HepG2 (cell line): ENCODE results near the gene PRUNE1. TPM values are rescaled to one million over a fixed set of nuclear protein-coding genes. Genes with fewer than 3 reads are reported as not detected.
A peak's percentile ranks its signal among the peaks of the same experiment; 100 is the strongest.

Source experiments
- AKAP8 ChIP-seq: sonication (generic); formaldehyde crosslinking; IDR thresholded peaks from 2 replicates; pipeline ENCODE4 v1.5.1; 2020; ENCODE audit warnings: mild to moderate bottlenecking, missing genetic modification reagents
- BORCS8-MEF2B ChIP-seq: sonication (generic); formaldehyde crosslinking; IDR thresholded peaks from 2 replicates; pipeline ENCODE4 v1.8.0; 2022; ENCODE audit warnings: mild to moderate bottlenecking, missing genetic modification reagents
- DPF2 ChIP-seq: sonication (generic); formaldehyde crosslinking; IDR thresholded peaks from 2 replicates; pipeline ENCODE4 v1.4.0; 2020; ENCODE audit warnings: mild to moderate bottlenecking, low read depth, missing genetic modification reagents, borderline replicate concordance
- FOSL2 ChIP-seq: sonication (generic); formaldehyde crosslinking; IDR thresholded peaks from 2 replicates; pipeline ENCODE4 v1.4.0; 2020; ENCODE audit warnings: missing genetic modification reagents
- FOXJ3 ChIP-seq: sonication (generic); formaldehyde crosslinking; IDR thresholded peaks from 2 replicates; pipeline ENCODE4 v1.4.0; 2020; ENCODE audit warnings: missing genetic modification reagents, mild to moderate bottlenecking, borderline replicate concordance
- FOXP1 ChIP-seq, 2 experiments: fragments of 450-650 bp in 1 of 2; IDR thresholded peaks; 2 replicates each; pipeline ENCODE4 v1.6.1; 2017 to 2018; ENCODE audit warnings: antibody characterized with exemption in 1 of 2
- HCFC1 ChIP-seq: fragments of 150-350 bp; IDR thresholded peaks from 2 replicates; pipeline ENCODE4 v1.6.1; 2014; ENCODE audit warnings: low read depth, low read length
- MEF2D ChIP-seq: sonication (generic); formaldehyde crosslinking; IDR thresholded peaks from 2 replicates; pipeline ENCODE4 v1.5.1; 2020; ENCODE audit warnings: mild to moderate bottlenecking, missing genetic modification reagents
- MEIS1 ChIP-seq: sonication (generic); formaldehyde crosslinking; IDR thresholded peaks from 2 replicates; pipeline ENCODE4 v1.9.0; 2021; ENCODE audit warnings: mild to moderate bottlenecking, missing genetic modification reagents, moderate library complexity, borderline replicate concordance
- SMYD3 ChIP-seq: sonication (generic); formaldehyde crosslinking; IDR thresholded peaks from 2 replicates; pipeline ENCODE4 v1.8.1; 2023; ENCODE audit warnings: mild to moderate bottlenecking, missing genetic modification reagents
- STAT5B ChIP-seq: sonication (generic); formaldehyde crosslinking; IDR thresholded peaks from 2 replicates; pipeline ENCODE4 v1.4.0; 2020; ENCODE audit warnings: missing genetic modification reagents
- ZFP36L1 ChIP-seq: sonication (generic); formaldehyde crosslinking; IDR thresholded peaks from 2 replicates; pipeline ENCODE4 v1.8.0; 2022; ENCODE audit warnings: mild to moderate bottlenecking, missing genetic modification reagents, moderate library complexity
- ZMYM3 ChIP-seq: sonication (generic); formaldehyde crosslinking; IDR thresholded peaks from 2 replicates; pipeline ENCODE4 v1.5.1; 2020; ENCODE audit warnings: mild to moderate bottlenecking, missing genetic modification reagents
- ZNF121 ChIP-seq: sonication (generic); formaldehyde crosslinking; IDR thresholded peaks from 2 replicates; pipeline ENCODE4 v1.5.0; 2020; ENCODE audit warnings: mild to moderate bottlenecking, missing genetic modification reagents
- ZNF337 ChIP-seq: sonication (generic); formaldehyde crosslinking; IDR thresholded peaks from 2 replicates; pipeline ENCODE4 v1.5.1; 2020; ENCODE audit warnings: missing genetic modification reagents, low read depth, mild to moderate bottlenecking, borderline replicate concordance
- ZNF790 ChIP-seq: sonication (generic); formaldehyde crosslinking; IDR thresholded peaks from 2 replicates; pipeline ENCODE4 v1.8.0; 2022; ENCODE audit warnings: missing genetic modification reagents, mild to moderate bottlenecking, borderline replicate concordance
- polyA plus RNA-seq, 8 experiments: library from polyadenylated mRNA; depleted of rRNA in 3 of 8; stranded (reverse) in 7 of 8; unstranded in 1 of 8; fragments of >200 nt; fragmentation: Illumina TruSeq in 4 of 8; extraction: Trizol in 4 of 8; gene quantifications; 2 replicates each; pipeline versions ENCODE4 v1.2.1 to v1.2.3, GENCODE V29; 2011 to 2016; ENCODE audit warnings: low read depth in 4 of 8, missing spikeins in 1 of 8, mixed read lengths in 1 of 8; ENCODE audit not compliant: insufficient read depth in 1 of 8
- total RNA-seq, 5 experiments: library from RNA; depleted of rRNA; stranded (reverse); fragments of >200 nt; fragmentation: Illumina TruSeq; extraction: Trizol; gene quantifications; 2 replicates each; pipeline ENCODE4 v1.2.3, GENCODE V29; 2016; ENCODE audit warnings: low read depth in 1 of 5
- TF ChIP-seq, protein P1 (sequence below): sonication (generic); formaldehyde crosslinking; IDR thresholded peaks from 2 replicates; pipeline ENCODE4 v1.4.0; 2020; ENCODE audit warnings: missing genetic modification reagents
- TF ChIP-seq, protein P2 (sequence below): IDR thresholded peaks from 2 replicates; pipeline ENCODE4 v1.6.1; 2016; ENCODE audit warnings: low read depth, missing genetic modification reagents, missing compliant biosample characterization
- TF ChIP-seq, protein P3 (sequence below): fragments of 450-650 bp; IDR thresholded peaks from 2 replicates; pipeline ENCODE4 v1.6.1; 2017; ENCODE audit warnings: mild to moderate bottlenecking

PRUNE1 gene
- total and polyA plus RNA-seq, 2 of the 13 experiments (the other 11 are each of a cell fraction or from before 2014, with no cell fraction given) = 19.0 to 31.9 TPM

DNA sequence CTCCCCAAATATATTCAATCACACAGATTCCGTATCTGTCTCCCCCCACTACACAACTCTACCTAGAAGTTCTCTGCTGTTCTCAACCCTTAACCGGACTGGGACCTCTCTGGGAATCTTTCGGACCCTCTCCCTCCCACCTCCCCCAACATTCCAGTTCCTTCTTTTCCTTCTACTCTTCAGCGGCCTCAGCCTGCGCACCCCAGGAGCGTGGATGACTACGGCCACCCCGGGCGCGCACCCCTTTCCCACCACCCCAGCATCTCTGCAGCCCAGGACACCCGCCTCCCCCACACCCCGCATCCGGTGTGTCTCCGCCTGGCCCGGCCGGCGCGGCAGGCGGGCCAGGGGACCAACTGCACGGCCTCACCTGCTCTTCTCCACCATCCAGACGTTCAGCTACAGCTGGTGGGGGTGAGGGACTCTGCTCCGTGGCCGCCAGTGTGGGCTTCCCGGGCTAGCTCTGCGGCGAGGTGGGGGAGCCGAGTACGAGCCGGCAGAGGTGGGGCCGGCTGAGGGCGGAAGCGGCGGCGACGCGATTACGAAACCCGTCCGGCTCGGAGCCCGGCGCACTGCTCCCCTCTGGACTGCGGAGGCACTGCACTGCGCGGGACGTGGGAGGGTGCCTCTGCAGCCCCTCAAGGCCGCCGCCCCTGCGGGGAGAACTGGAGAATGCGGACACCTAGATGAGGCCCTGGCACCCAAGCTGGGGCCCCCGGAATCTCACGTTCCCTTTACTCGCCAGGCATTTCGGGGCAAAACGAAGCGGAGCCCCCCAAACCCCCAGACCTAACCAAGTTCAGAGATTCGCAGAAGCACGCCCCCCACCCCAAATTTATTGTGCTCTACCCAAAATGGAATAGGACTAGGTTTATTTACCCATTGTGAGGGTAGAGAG is 51.1 kb downstream of the PRUNE1 start, which contains the start of gene CDC42SE1 (continued):
- TF ChIP-seq, protein P1, sequence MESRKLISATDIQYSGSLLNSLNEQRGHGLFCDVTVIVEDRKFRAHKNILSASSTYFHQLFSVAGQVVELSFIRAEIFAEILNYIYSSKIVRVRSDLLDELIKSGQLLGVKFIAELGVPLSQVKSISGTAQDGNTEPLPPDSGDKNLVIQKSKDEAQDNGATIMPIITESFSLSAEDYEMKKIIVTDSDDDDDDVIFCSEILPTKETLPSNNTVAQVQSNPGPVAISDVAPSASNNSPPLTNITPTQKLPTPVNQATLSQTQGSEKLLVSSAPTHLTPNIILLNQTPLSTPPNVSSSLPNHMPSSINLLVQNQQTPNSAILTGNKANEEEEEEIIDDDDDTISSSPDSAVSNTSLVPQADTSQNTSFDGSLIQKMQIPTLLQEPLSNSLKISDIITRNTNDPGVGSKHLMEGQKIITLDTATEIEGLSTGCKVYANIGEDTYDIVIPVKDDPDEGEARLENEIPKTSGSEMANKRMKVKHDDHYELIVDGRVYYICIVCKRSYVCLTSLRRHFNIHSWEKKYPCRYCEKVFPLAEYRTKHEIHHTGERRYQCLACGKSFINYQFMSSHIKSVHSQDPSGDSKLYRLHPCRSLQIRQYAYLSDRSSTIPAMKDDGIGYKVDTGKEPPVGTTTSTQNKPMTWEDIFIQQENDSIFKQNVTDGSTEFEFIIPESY (CRISPR knock-in tag) = 0 out of 2 replicates have a peak, but pooled peaks have one; percentile 29
- TF ChIP-seq ZNF790 (CRISPR knock-in tag) (peak; percentile 55; the same call in 1 of the 2 replicates), FOXP1 (IDR thresholded peaks at IDR 0.05) (no peak), FOXP1 (CRISPR knock-in tag; IDR thresholded peaks at IDR 0.05) (no peak), DPF2 (peak; percentile 18; the same call in 1 of the 2 replicates), STAT5B (CRISPR knock-in tag) (no peak), FOXJ3 (no peak), SMYD3 (no peak), ZNF121 (CRISPR knock-in tag) (0 out of 2 replicates have a peak, but pooled peaks have one; percentile 8), BORCS8-MEF2B (CRISPR knock-in tag) (peak; percentile 52; the same call in 1 of the 2 replicates), FOSL2 (CRISPR knock-in tag) (peak; percentile 63), ZNF337 (CRISPR knock-in tag) (no peak), MEIS1 (CRISPR knock-in tag) (no peak; the same call in 1 of the 2 replicates), HCFC1 (no peak), ZMYM3 (peak; percentile 80; the same call in 1 of the 2 replicates), ZFP36L1 (no peak), MEF2D (CRISPR knock-in tag) (peak; percentile 77), AKAP8 (CRISPR knock-in tag) (no peak)
- TF ChIP-seq, protein P2, sequence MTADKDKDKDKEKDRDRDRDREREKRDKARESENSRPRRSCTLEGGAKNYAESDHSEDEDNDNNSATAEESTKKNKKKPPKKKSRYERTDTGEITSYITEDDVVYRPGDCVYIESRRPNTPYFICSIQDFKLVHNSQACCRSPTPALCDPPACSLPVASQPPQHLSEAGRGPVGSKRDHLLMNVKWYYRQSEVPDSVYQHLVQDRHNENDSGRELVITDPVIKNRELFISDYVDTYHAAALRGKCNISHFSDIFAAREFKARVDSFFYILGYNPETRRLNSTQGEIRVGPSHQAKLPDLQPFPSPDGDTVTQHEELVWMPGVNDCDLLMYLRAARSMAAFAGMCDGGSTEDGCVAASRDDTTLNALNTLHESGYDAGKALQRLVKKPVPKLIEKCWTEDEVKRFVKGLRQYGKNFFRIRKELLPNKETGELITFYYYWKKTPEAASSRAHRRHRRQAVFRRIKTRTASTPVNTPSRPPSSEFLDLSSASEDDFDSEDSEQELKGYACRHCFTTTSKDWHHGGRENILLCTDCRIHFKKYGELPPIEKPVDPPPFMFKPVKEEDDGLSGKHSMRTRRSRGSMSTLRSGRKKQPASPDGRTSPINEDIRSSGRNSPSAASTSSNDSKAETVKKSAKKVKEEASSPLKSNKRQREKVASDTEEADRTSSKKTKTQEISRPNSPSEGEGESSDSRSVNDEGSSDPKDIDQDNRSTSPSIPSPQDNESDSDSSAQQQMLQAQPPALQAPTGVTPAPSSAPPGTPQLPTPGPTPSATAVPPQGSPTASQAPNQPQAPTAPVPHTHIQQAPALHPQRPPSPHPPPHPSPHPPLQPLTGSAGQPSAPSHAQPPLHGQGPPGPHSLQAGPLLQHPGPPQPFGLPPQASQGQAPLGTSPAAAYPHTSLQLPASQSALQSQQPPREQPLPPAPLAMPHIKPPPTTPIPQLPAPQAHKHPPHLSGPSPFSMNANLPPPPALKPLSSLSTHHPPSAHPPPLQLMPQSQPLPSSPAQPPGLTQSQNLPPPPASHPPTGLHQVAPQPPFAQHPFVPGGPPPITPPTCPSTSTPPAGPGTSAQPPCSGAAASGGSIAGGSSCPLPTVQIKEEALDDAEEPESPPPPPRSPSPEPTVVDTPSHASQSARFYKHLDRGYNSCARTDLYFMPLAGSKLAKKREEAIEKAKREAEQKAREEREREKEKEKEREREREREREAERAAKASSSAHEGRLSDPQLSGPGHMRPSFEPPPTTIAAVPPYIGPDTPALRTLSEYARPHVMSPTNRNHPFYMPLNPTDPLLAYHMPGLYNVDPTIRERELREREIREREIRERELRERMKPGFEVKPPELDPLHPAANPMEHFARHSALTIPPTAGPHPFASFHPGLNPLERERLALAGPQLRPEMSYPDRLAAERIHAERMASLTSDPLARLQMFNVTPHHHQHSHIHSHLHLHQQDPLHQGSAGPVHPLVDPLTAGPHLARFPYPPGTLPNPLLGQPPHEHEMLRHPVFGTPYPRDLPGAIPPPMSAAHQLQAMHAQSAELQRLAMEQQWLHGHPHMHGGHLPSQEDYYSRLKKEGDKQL (CRISPR knock-in tag) = 0 out of 2 replicates have a peak, but pooled peaks have one; percentile 44
- TF ChIP-seq, protein P3, sequence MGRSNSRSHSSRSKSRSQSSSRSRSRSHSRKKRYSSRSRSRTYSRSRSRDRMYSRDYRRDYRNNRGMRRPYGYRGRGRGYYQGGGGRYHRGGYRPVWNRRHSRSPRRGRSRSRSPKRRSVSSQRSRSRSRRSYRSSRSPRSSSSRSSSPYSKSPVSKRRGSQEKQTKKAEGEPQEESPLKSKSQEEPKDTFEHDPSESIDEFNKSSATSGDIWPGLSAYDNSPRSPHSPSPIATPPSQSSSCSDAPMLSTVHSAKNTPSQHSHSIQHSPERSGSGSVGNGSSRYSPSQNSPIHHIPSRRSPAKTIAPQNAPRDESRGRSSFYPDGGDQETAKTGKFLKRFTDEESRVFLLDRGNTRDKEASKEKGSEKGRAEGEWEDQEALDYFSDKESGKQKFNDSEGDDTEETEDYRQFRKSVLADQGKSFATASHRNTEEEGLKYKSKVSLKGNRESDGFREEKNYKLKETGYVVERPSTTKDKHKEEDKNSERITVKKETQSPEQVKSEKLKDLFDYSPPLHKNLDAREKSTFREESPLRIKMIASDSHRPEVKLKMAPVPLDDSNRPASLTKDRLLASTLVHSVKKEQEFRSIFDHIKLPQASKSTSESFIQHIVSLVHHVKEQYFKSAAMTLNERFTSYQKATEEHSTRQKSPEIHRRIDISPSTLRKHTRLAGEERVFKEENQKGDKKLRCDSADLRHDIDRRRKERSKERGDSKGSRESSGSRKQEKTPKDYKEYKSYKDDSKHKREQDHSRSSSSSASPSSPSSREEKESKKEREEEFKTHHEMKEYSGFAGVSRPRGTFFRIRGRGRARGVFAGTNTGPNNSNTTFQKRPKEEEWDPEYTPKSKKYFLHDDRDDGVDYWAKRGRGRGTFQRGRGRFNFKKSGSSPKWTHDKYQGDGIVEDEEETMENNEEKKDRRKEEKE = no peak
